Right lobe of liver (tissue), 6 donors: Measurements from ENCODE around the gene PTMA. TPM values are rescaled to one million over a fixed set of nuclear protein-coding genes. Genes with fewer than 3 reads are reported as not detected.

ENCODE experiments used
- ATAC-seq, 4 donors: fragments of 200-7000 bp; cut with Tn5 transposase; one replicate each; pipeline ENCODE4 v1.9.1; 2020; ENCODE audit warnings: mild to moderate bottlenecking in 4 of 4, moderate library complexity in 4 of 4
- DNase-seq, 3 donors: peaks; one replicate each; pipeline ENCODE4 v3.0.0-alpha.2; 2020
- H3K27ac ChIP-seq, 3 donors: fragments of 200-600 bp; one replicate each; pipeline ENCODE4 v1.8.0; 2022
- H3K27me3 ChIP-seq, 2 donors: fragments of 200-600 bp; one replicate each; pipeline ENCODE4 v1.8.0; 2022
- H3K36me3 ChIP-seq, 4 donors: fragments of 200-600 bp; sonication (generic) in 1 of 4; one replicate each; pipeline versions ENCODE4 v1.5.1 to v1.8.0; 2017 to 2022; ENCODE audit warnings: control low read depth in 1 of 4
- H3K4me1 ChIP-seq, 4 donors: fragments of 200-600 bp; sonication (generic) in 1 of 4; one replicate each; pipeline versions ENCODE4 v1.5.1 to v1.8.0; 2017 to 2022; ENCODE audit warnings: control low read depth in 1 of 4
- H3K4me3 ChIP-seq, 3 donors: fragments of 200-600 bp; one replicate each; pipeline ENCODE4 v1.8.0; 2022
- H3K9me3 ChIP-seq, 4 donors: fragments of 200-600 bp; sonication (generic) in 1 of 4; one replicate each; pipeline versions ENCODE4 v1.5.1 to v1.8.0; 2017 to 2022; ENCODE audit warnings: control low read depth in 1 of 4
- CTCF ChIP-seq, 4 donors: fragments of 200-600 bp in 3 of 4; fragments of 450-650 bp in 1 of 4; IDR thresholded peaks; one replicate each; pipeline versions ENCODE4 v1.5.1 to v1.8.0; 2016 to 2022; ENCODE audit warnings: antibody characterized with exemption in 4 of 4, mild to moderate bottlenecking in 2 of 4
- POLR2A ChIP-seq: fragments of 450-650 bp; IDR thresholded peaks from one replicate; pipeline ENCODE4 v1.6.1; 2017; ENCODE audit warnings: antibody characterized with exemption, mild to moderate bottlenecking
- WGBS: methylation state at CpG from one replicate; pipeline ENCODE4 v1.1.6; 2018; ENCODE audit warnings: low coverage, low lambda C conversion rate; ENCODE audit not compliant: insufficient coverage; ENCODE audit errors: missing lambda C conversion rate; 5-methylcytosine and 5-hydroxymethylcytosine counted together
- intact Hi-C, 2 donors: fragments of 100-400 bp; cut with DNase I; formaldehyde crosslinking; loops; one replicate each; pipeline versions ENCODE4 v1.11.2 to v1.14.1; 2022
- total RNA-seq, 6 experiments: library from RNA; depleted of rRNA in 2 of 6; stranded (reverse); fragments of >200 nt in 2 of 6; fragmentation: NEBNext Ultra II Directional in 3 of 6; extraction: Animal tissue kit (Norgen Biotek cat#: 25700) in 3 of 6; gene quantifications; one replicate each; pipeline versions ENCODE4 v1.1.0 to v1.2.4, GENCODE V29; 2016 to 2023
- donor health status: DM: no; HTN: yes; CAD: no.
- donor health status: DM: no; HTN: no; CAD: no.
- donor health status: DM: no; HTN: no; CAD: no.
- donor health status: DM: no; HTN: yes; CAD: no.
- donor health status: DM: no; HTN: yes; CAD: no.

PTMA gene
- total RNA-seq, 6 experiments from 2014 or later = 180 to 373 (median 252) TPM

GRCh38 chr2:231662028-231662810 is 46.1 kb upstream of the PTMA start:
- Histone ChIP-seq H3K9me3 (peaks cover 0 to 2% (median 0%) of the 10 kb centered on the region in 4 donors), H3K27me3 (no peaks in the 10 kb centered on the region), H3K36me3 (no peaks in the 10 kb centered on the region), H3K4me3 (peak overlapping the region; percentile 50 to 52 (median 51)), H3K27ac (peak overlapping the region; percentile 75 to 89 (median 75)), H3K4me1 (peaks cover 0 to 6% (median 2%) of the 10 kb centered on the region in 4 donors)
- ATAC-seq (peak; percentile 84 to 90 (median 88)), DNase-seq (peak; percentile 96 to 98 (median 98))
- WGBS = no CpG with 5 or more reads among the region's 87 CpGs
- TF ChIP-seq POLR2A = peak; percentile 70
- no peak for TF ChIP-seq CTCF (IDR thresholded peaks at IDR 0.05)
- intact Hi-C loops = no loop called here

DNA sequence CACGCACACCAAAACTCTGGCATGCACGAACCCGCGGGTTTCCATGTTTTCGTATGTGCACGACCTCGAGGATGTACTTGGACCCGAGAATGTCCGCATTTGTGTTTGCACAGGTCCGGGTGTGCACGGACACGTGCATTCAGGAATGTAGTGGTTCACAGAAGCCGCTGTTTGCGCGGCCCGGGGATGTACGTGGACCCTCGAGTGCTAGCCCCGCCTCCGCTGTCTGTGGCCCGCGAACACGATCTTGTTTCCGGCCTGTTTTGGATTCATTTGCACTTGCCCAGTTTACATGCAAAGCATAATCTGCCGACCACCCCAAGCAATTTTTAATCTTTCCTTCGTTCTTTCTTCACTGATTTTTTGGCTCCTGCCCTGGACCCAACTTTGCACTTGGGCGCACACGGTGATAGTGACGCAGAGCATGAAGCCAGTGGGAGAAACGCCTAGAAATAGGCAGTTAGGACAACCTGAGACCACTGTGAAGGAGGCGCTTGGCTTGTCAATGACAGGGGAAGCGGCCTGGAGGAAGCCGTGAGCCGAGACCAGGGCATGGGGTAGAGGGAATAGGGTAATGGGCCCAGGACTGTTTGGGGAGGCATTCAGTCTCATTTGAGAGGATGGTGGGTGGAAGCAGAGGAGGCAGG is 45.4 kb upstream of the PTMA start:
- Histone ChIP-seq H3K4me1 (peaks cover 0 to 6% (median 2%) of the 10 kb centered on the region in 4 donors), H3K9me3 (peaks cover 0 to 2% (median 0%) of the 10 kb centered on the region in 4 donors), H3K27me3 (no peaks in the 10 kb centered on the region), H3K4me3 (peak overlapping the region; percentile 50 to 52 (median 51)), H3K27ac (peak overlapping the region; percentile 25 to 89 (median 75)), H3K36me3 (no peaks in the 10 kb centered on the region)
- DNase-seq (peak in 1 of 3 donors; percentile 37), ATAC-seq (no peak)
- TF ChIP-seq POLR2A (no peak), CTCF (IDR thresholded peaks at IDR 0.05) (no peak)
- 87% methylated on average over 25 of the region's 34 CpGs for WGBS
- intact Hi-C loops = no loop called here

GRCh38 chr2:231663458-231664212 is 44.7 kb upstream of the PTMA start:
- intact Hi-C loops = no loop called here
- H3K9me3 ChIP-seq = peaks cover 0 to 2% (median 0%) of the 10 kb centered on the region in 4 donors
- TF ChIP-seq CTCF (IDR thresholded peaks at IDR 0.05) = no peak
- TF ChIP-seq POLR2A = no peak
- 93% methylated on average over 7 of the region's 27 CpGs for WGBS
- no peak overlapping the region for H3K27ac ChIP-seq
- no peak for ATAC-seq
- no peak for DNase-seq
- no peaks in the 10 kb centered on the region for H3K27me3 ChIP-seq
- H3K4me3 ChIP-seq = no peak overlapping the region
- no peaks in the 10 kb centered on the region for H3K36me3 ChIP-seq
- H3K4me1 ChIP-seq = peaks cover 0 to 6% (median 2%) of the 10 kb centered on the region in 4 donors

- Histone ChIP-seq H3K4me1 (peaks cover 0 to 6% (median 2%) of the 10 kb centered on the region in 4 donors), H3K9me3 (peaks cover 0 to 2% (median 0%) of the 10 kb centered on the region in 4 donors), H3K36me3 (no peaks in the 10 kb centered on the region), H3K4me3 (no peak overlapping the region), H3K27ac (no peak overlapping the region), H3K27me3 (no peaks in the 10 kb centered on the region)
- DNase-seq = no peak
- ATAC-seq = no peak
- 58% methylated on average over 2 of the region's 8 CpGs for WGBS
- intact Hi-C loops = no loop called here
- TF ChIP-seq POLR2A = no peak
- no peak for TF ChIP-seq CTCF (IDR thresholded peaks at IDR 0.05)
These were observed 43.6 kb upstream of the PTMA start for GRCh38 chr2:231664727-231665126.
